ENCODE measurements around the gene MBTD1. TPM values are rescaled to one million over a fixed set of nuclear protein-coding genes. Genes with fewer than 3 reads are reported as not detected.

MBTD1 gene
- total and polyA plus RNA-seq, 2 experiments from 2014 or later, result 19.1 to 63.9 TPM

GRCh38 chr17:51255673-51256072, 4.2 kb downstream of the MBTD1 start (continued):
- TF ChIP-seq, protein P1, sequence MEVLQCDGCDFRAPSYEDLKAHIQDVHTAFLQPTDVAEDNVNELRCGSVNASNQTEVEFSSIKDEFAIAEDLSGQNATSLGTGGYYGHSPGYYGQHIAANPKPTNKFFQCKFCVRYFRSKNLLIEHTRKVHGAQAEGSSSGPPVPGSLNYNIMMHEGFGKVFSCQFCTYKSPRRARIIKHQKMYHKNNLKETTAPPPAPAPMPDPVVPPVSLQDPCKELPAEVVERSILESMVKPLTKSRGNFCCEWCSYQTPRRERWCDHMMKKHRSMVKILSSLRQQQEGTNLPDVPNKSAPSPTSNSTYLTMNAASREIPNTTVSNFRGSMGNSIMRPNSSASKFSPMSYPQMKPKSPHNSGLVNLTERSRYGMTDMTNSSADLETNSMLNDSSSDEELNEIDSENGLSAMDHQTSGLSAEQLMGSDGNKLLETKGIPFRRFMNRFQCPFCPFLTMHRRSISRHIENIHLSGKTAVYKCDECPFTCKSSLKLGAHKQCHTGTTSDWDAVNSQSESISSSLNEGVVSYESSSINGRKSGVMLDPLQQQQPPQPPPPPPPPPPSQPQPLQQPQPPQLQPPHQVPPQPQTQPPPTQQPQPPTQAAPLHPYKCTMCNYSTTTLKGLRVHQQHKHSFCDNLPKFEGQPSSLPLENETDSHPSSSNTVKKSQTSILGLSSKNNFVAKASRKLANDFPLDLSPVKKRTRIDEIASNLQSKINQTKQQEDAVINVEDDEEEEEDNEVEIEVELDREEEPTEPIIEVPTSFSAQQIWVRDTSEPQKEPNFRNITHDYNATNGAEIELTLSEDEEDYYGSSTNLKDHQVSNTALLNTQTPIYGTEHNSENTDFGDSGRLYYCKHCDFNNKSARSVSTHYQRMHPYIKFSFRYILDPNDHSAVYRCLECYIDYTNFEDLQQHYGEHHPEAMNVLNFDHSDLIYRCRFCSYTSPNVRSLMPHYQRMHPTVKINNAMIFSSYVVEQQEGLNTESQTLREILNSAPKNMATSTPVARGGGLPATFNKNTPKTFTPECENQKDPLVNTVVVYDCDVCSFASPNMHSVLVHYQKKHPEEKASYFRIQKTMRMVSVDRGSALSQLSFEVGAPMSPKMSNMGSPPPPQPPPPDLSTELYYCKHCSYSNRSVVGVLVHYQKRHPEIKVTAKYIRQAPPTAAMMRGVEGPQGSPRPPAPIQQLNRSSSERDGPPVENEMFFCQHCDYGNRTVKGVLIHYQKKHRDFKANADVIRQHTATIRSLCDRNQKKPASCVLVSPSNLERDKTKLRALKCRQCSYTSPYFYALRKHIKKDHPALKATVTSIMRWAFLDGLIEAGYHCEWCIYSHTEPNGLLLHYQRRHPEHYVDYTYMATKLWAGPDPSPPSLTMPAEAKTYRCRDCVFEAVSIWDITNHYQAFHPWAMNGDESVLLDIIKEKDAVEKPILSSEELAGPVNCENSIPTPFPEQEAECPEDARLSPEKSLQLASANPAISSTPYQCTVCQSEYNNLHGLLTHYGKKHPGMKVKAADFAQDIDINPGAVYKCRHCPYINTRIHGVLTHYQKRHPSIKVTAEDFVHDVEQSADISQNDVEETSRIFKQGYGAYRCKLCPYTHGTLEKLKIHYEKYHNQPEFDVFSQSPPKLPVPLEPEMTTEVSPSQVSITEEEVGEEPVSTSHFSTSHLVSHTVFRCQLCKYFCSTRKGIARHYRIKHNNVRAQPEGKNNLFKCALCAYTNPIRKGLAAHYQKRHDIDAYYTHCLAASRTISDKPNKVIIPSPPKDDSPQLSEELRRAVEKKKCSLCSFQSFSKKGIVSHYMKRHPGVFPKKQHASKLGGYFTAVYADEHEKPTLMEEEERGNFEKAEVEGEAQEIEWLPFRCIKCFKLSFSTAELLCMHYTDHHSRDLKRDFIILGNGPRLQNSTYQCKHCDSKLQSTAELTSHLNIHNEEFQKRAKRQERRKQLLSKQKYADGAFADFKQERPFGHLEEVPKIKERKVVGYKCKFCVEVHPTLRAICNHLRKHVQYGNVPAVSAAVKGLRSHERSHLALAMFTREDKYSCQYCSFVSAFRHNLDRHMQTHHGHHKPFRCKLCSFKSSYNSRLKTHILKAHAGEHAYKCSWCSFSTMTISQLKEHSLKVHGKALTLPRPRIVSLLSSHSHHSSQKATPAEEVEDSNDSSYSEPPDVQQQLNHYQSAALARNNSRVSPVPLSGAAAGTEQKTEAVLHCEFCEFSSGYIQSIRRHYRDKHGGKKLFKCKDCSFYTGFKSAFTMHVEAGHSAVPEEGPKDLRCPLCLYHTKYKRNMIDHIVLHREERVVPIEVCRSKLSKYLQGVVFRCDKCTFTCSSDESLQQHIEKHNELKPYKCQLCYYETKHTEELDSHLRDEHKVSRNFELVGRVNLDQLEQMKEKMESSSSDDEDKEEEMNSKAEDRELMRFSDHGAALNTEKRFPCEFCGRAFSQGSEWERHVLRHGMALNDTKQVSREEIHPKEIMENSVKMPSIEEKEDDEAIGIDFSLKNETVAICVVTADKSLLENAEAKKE (CRISPR knock-in tag; IDR thresholded peaks at IDR 0.05), result no peak
- TF ChIP-seq, protein P2, sequence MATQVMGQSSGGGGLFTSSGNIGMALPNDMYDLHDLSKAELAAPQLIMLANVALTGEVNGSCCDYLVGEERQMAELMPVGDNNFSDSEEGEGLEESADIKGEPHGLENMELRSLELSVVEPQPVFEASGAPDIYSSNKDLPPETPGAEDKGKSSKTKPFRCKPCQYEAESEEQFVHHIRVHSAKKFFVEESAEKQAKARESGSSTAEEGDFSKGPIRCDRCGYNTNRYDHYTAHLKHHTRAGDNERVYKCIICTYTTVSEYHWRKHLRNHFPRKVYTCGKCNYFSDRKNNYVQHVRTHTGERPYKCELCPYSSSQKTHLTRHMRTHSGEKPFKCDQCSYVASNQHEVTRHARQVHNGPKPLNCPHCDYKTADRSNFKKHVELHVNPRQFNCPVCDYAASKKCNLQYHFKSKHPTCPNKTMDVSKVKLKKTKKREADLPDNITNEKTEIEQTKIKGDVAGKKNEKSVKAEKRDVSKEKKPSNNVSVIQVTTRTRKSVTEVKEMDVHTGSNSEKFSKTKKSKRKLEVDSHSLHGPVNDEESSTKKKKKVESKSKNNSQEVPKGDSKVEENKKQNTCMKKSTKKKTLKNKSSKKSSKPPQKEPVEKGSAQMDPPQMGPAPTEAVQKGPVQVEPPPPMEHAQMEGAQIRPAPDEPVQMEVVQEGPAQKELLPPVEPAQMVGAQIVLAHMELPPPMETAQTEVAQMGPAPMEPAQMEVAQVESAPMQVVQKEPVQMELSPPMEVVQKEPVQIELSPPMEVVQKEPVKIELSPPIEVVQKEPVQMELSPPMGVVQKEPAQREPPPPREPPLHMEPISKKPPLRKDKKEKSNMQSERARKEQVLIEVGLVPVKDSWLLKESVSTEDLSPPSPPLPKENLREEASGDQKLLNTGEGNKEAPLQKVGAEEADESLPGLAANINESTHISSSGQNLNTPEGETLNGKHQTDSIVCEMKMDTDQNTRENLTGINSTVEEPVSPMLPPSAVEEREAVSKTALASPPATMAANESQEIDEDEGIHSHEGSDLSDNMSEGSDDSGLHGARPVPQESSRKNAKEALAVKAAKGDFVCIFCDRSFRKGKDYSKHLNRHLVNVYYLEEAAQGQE (IDR thresholded peaks at IDR 0.05; ENCODE audit: unreplicated experiment), result no peak
- no peak for TF ChIP-seq CREB1 (CRISPR knock-in tag; IDR thresholded peaks at IDR 0.05; ENCODE audit: low read depth)
- no peak for TF ChIP-seq STAT1 (IDR thresholded peaks at IDR 0.05; ENCODE audit: unreplicated experiment)
- no peak for TF ChIP-seq EZH2 (IDR thresholded peaks at IDR 0.05; ENCODE audit: low read depth, unreplicated experiment)

DNA sequence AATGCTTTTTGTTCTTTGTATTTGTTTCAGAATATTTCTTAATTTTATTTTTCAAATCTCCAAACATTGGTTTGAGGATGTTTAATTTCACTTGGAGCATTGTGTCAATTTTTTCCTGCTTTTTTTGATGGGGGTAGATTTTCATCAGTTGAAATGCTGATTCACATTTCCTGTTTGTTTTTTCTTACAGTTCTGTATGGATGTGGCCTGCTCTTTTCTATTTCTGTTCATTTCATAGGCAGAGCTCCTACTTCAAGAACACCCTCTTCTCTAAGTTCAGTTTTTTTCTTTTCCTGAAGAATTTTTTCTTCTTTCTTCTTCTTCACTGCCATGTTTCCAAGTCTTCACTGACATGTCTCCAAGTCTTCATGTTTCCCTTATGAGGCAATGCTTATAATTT, 8.8 kb downstream of the MBTD1 start:
- Histone ChIP-seq H3K4me3 (no peak overlapping the region), H3F3A (replicated peaks; ENCODE audit: low read depth) (no peaks in the 10 kb centered on the region), H3K79me2 (replicated peaks; ENCODE audit: insufficient read depth) (peaks cover 89% of the 10 kb centered on the region), H3K4me2 (no peak overlapping the region), H3K9me2 (ENCODE audit: insufficient read depth) (no peaks in the 10 kb centered on the region), H2AFZ (no peak overlapping the region), H3K27me3 (ENCODE audit: insufficient read depth) (no peaks in the 10 kb centered on the region), H3K4me1 (ENCODE audit: insufficient read depth) (no peaks in the 10 kb centered on the region), H3K36me3 (ENCODE audit: insufficient read depth) (peaks cover 10% of the 10 kb centered on the region), H4K20me1 (replicated peaks; ENCODE audit: insufficient read depth) (peaks cover 40% of the 10 kb centered on the region), H3K27ac (ENCODE audit: low read depth) (no peak overlapping the region)
- Mint-ChIP-seq H3K4me1 (peaks cover 4% of the 10 kb centered on the region; the same call in 1 of the 3 replicates), H3K4me3 (no peak overlapping the region), H3K27ac (no peak overlapping the region), H3K27me3 (ENCODE audit: insufficient read depth, low read depth, poor library complexity) (peaks cover 3% of the 10 kb centered on the region), H3K9me3 (no peaks in the 10 kb centered on the region), H3K36me3 (ENCODE audit: low read depth) (peaks cover 64% of the 10 kb centered on the region)
- DNase-seq (ENCODE audit: low spot score) (no peak), ATAC-seq (no peak)
- TF ChIP-seq JUNB (IDR thresholded peaks at IDR 0.05; ENCODE audit: unreplicated experiment) (no peak), NANOG (IDR thresholded peaks at IDR 0.05; ENCODE audit: borderline replicate concordance) (no peak), ZNF331 (CRISPR knock-in tag; IDR thresholded peaks at IDR 0.05; ENCODE audit: low read depth) (no peak), CTCF (conservative IDR thresholded peaks at IDR 0.05; ENCODE audit: low read depth in 2 of 2) (no peak)
